Activated T-helper 1 cell treated with anti-CD3 and anti-CD28 coated beads, Interleukin-12 subunit alpha, Interleukin-12 subunit beta, Interleukin-2, Interleukin-4 antibody, amounts not matched to agents 30 ng/mL and 10 ng/mL and 1 ng/mL, durations not matched to agents 14 hours and 24 hours and 36 hours (primary cell): Measurements from ENCODE around the gene CD93. TPM values are rescaled to one million over a fixed set of nuclear protein-coding genes. Genes with fewer than 3 reads are reported as not detected.

ENCODE experiments used
- DNase-seq: peaks from one replicate; pipeline ENCODE4 v3.0.0; 2021; ENCODE audit warnings: low spot score
- H3K27ac Mint-ChIP-seq: one replicate; pipeline ENCODE4 v1.8.0; 2021; ENCODE audit warnings: mild to moderate bottlenecking, mixed read lengths
- H3K27me3 Mint-ChIP-seq: one replicate; pipeline ENCODE4 v1.8.0; 2022; ENCODE audit warnings: mild to moderate bottlenecking, moderate library complexity, mixed read lengths; ENCODE audit not compliant: insufficient read depth
- H3K36me3 Mint-ChIP-seq: one replicate; pipeline ENCODE4 v1.8.0; 2021; ENCODE audit warnings: low read depth, mixed read lengths
- H3K4me1 Mint-ChIP-seq: one replicate; pipeline ENCODE4 v1.8.0; 2021; ENCODE audit warnings: low read depth, mixed read lengths
- H3K4me3 Mint-ChIP-seq: one replicate; pipeline ENCODE4 v1.8.0; 2021; ENCODE audit warnings: mild to moderate bottlenecking, moderate library complexity, mixed read lengths
- H3K9me3 Mint-ChIP-seq: one replicate; pipeline ENCODE4 v1.8.0; 2021; ENCODE audit warnings: mixed read lengths
- intact Hi-C: fragments of 100-400 bp; cut with micrococcal nuclease; formaldehyde crosslinking; loops from one replicate; pipeline ENCODE4 v1.15.1; 2024
- total RNA-seq: library from RNA; stranded (reverse); gene quantifications from 2 replicates; pipeline ENCODE4 v1.2.3, GENCODE V29; 2022

The CD93 gene
- total RNA-seq, 1 donor from 2014 or later = 1.2 TPM

DNA sequence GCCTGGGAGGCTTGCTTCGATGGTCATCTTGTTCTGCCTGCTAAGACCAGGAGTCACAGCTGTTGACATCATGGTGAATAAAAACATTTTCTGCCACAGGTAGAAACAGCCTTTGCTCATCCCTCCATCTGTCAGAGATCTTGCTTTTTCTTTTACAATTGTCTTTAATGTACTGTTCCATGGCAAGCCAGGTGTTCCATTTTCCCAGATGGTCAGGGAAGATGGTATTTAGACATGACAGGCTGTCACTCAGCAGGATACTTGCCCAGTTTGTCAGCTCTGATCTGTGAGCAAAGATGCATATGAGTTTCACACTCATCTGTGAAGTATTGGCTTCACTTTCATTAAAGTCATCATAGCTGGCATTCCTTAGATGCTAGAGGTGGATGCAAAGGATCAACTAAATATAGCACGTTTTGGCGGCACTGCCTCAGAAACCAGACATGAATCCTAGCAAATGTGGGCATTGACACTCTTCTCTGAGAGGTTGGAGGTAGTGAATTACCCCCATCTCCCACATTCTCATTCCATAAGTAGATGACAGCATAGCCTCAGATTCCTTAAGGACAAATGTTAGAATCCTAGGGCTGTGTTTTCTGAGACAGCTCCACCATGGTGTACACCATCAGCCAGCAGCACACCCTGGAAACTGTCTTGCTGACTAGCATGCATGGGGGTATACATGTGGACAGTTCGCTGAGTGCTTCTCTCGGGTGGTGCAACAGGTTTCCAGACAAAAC is 46.8 kb downstream of the CD93 start:
- Mint-ChIP-seq H3K36me3 (no peaks in the 10 kb centered on the region), H3K27me3 (peaks cover 11% of the 10 kb centered on the region), H3K9me3 (no peaks in the 10 kb centered on the region), H3K27ac (no peak overlapping the region), H3K4me1 (no peaks in the 10 kb centered on the region), H3K4me3 (no peak overlapping the region)
- intact Hi-C loops = no loop called here
- DNase-seq = no peak

DNA sequence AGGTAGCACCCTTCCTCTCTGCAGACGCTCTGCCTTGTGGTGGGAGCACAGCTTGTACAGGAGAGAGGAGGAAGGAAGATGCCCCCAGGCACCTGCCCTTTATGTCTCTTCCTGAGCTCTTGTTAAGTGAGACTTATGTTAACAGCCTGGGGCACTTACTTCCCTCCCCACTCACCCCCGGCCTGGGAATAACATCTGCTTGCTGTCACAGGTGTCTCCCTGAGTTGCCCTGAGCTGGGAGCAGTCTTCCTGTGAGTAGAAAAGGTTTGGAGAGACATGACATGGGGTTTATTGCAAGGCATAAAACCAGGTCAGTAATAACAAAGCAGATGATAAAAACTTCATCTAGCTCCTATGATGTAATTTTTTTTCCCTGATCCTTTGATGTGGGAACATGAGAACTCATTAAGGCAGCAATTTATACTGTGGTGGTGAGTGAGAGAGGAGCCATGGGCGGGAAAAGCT is 49.1 kb downstream of the CD93 start:
- Mint-ChIP-seq H3K4me3 (no peak overlapping the region), H3K4me1 (no peaks in the 10 kb centered on the region), H3K9me3 (no peaks in the 10 kb centered on the region), H3K36me3 (no peaks in the 10 kb centered on the region), H3K27me3 (peaks cover 11% of the 10 kb centered on the region), H3K27ac (no peak overlapping the region)
- intact Hi-C loops = no loop called here
- DNase-seq = no peak

DNA sequence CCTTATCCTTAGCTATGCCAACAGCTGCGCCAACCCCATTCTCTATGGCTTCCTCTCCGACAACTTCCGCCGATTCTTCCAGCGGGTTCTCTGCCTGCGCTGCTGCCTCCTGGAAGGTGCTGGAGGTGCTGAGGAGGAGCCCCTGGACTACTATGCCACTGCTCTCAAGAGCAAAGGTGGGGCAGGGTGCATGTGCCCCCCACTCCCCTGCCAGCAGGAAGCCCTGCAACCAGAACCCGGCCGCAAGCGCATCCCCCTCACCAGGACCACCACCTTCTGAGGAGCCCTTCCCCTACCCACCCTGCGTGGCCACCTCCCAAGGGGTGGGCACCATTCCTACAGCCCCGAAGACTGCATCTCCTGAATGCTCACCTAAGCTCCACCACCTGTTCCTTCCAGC is 49.8 kb downstream of the CD93 start:
- H3K4me3 Mint-ChIP-seq = no peak overlapping the region
- no peak overlapping the region for H3K27ac Mint-ChIP-seq
- peaks cover 17% of the 10 kb centered on the region for H3K27me3 Mint-ChIP-seq
- H3K4me1 Mint-ChIP-seq = no peaks in the 10 kb centered on the region
- intact Hi-C loops = no loop called here
- no peaks in the 10 kb centered on the region for H3K9me3 Mint-ChIP-seq
- DNase-seq = no peak
- H3K36me3 Mint-ChIP-seq = no peaks in the 10 kb centered on the region

DNA sequence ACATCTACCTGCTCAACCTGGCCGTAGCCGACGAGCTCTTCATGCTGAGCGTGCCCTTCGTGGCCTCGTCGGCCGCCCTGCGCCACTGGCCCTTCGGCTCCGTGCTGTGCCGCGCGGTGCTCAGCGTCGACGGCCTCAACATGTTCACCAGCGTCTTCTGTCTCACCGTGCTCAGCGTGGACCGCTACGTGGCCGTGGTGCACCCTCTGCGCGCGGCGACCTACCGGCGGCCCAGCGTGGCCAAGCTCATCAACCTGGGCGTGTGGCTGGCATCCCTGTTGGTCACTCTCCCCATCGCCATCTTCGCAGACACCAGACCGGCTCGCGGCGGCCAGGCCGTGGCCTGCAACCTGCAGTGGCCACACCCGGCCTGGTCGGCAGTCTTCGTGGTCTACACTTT is 50.4 kb downstream of the CD93 start:
- DNase-seq = no peak
- peaks cover 17% of the 10 kb centered on the region for H3K27me3 Mint-ChIP-seq
- no peak overlapping the region for H3K27ac Mint-ChIP-seq
- H3K9me3 Mint-ChIP-seq = no peaks in the 10 kb centered on the region
- no peaks in the 10 kb centered on the region for H3K4me1 Mint-ChIP-seq
- H3K4me3 Mint-ChIP-seq = no peak overlapping the region
- H3K36me3 Mint-ChIP-seq = no peaks in the 10 kb centered on the region
- intact Hi-C loops = no loop called here

DNA sequence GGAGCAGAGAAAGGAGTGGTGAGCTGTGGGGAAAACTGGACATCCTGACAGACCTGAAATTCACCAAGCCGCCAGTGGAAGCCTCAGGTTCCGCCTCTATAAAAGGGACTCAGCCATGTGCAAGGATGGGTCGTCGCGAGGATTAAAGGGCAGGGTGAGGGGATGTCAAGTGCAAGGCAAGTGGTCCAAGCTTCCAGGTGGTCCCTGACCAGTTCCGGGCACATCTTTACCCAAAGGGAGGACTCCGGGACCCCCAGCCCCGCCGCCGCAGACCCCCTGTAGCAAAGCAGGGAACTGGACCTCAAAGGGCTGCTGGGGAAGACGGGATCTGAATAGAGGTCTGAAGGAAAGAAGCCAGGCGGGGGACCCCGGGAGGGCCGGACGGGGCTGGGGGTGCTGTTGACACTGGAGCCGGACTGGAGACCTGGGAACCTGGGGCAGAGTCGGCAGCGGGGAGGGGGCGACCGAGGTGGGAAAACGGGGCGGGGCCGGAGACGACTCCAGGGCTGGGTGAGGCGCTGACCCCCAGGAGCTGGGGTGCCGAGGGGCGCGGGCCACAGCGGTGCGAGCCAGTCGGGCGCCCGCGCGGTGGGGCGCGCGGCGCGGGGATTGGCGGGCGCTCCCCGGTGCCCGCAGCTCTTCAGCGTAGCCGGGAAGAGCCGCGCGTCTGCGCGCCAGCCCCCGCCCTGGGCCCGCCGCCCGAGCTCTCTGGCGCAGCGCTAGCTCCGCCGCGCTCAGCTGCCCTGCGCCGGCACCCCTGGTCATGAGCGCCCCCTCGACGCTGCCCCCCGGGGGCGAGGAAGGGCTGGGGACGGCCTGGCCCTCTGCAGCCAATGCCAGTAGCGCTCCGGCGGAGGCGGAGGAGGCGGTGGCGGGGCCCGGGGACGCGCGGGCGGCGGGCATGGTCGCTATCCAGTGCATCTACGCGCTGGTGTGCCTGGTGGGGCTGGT is 51.1 kb downstream of the CD93 start, which contains the start of gene SSTR4:
Gene SSTR4 (plus strand): TSS at position 592 of the 951 bp plus-strand sequence. CDS start 172 bp downstream, at position 764.
- H3K27me3 Mint-ChIP-seq = peaks cover 14% of the 10 kb centered on the region
- no peaks in the 10 kb centered on the region for H3K9me3 Mint-ChIP-seq
- no peaks in the 10 kb centered on the region for H3K36me3 Mint-ChIP-seq
- no peak for DNase-seq
- H3K4me1 Mint-ChIP-seq = no peaks in the 10 kb centered on the region
- intact Hi-C loops = no loop called here
- H3K4me3 Mint-ChIP-seq = no peak within 1 kb of the TSS
- no peak within 1 kb of the TSS for H3K27ac Mint-ChIP-seq

DNA sequence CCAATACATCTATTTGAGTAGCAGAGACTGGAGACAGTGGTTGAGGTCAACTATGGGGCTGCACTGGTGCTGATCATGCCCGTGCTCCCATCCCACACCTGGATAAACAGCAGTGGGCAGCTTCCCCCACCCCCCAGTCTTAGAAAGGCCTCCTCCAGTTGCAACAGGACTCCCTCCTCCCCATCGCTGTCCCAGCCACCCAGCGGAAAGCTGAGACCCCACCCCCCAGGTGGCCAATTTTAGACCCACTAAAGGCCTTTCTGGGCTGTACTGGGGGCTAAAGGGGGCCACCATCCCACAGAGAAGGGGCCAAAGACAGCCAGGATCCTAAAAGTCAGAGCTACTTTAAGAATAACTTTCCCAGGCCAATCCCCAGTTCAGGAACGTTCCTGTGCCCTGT is 52.2 kb downstream of the CD93 start:
- Mint-ChIP-seq H3K36me3 (no peaks in the 10 kb centered on the region), H3K27me3 (peaks cover 10% of the 10 kb centered on the region), H3K9me3 (no peaks in the 10 kb centered on the region), H3K4me3 (no peak overlapping the region), H3K27ac (no peak overlapping the region), H3K4me1 (no peaks in the 10 kb centered on the region)
- intact Hi-C loops = no loop called here
- DNase-seq = no peak

DNA sequence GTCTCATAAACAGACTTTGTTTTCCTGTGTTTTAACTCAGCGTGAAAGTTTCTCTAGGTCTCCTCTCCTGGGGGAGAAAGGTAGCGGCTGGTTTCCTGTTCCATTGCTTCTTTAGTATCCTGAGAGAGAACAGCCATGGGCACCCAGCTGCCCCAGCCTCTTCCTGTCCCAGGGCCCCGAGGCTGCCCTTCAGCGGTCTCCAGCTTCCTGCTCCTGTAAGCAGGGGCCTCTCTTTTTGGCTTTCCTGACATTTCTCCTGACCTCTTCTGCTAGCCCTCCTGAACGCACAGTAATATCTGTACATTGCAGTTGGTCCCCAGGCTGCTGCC is 53.4 kb downstream of the CD93 start:
- no peaks in the 10 kb centered on the region for H3K4me1 Mint-ChIP-seq
- DNase-seq = no peak
- H3K36me3 Mint-ChIP-seq = no peaks in the 10 kb centered on the region
- intact Hi-C loops = no loop called here
- H3K4me3 Mint-ChIP-seq = no peak overlapping the region
- H3K27ac Mint-ChIP-seq = no peak overlapping the region
- H3K9me3 Mint-ChIP-seq = no peaks in the 10 kb centered on the region
- peaks cover 10% of the 10 kb centered on the region for H3K27me3 Mint-ChIP-seq

DNA sequence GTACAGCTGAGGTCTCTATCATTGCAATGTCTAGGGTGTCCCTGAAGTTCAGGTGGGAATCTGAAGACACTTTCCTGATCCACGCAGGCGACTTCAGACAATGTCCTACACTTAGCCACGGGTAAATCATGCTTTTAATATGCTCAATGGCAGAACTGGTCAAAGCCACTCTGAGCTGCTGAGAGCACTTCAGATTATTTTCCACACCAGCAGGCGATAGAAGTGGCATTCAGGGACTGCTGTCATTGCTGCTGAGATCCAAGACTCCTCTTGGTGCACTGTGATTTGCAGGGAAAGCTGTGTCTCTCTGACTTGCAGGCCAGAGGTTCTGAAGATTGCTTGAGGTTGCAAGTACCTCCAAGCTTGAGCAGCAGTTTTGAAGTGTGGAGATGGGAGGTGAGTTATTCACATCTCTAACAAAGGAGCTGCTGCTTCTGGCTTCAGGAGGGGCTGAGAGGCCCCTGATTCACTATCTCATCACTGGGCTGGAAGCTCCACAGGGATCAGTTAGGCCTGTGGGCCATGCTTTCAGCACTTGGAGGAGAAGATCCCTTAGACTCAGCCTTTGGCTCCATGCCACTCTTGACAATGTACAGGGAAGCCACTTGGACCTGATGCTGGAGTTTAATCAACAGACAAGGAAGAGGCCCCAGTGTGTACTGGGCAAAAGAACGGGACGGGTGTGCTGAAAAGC is 53.9 kb downstream of the CD93 start:
- Mint-ChIP-seq H3K4me3 (no peak overlapping the region), H3K9me3 (no peaks in the 10 kb centered on the region), H3K36me3 (no peaks in the 10 kb centered on the region), H3K27ac (no peak overlapping the region), H3K27me3 (peaks cover 10% of the 10 kb centered on the region), H3K4me1 (no peaks in the 10 kb centered on the region)
- intact Hi-C loops = no loop called here
- DNase-seq = no peak

DNA sequence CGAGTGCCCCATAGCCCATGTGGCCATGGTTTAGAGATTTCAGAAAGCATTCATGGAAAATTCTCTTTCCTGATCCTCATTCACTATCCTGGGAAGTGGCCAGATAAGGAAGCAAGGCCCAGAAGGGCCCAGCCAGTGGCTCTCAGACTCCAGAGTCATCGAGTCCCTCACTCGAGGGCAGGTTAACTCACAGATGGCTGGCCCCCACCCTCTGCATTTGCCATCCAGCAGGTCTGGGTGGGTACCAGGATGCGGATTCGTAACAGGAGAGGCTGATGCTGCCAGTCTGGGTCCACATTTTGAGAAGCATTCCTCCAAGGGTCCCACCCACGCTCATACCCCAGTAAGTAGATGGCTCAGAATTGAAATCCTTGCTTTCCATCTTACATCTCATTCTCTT is 54.8 kb downstream of the CD93 start:
- Mint-ChIP-seq H3K27me3 (peaks cover 10% of the 10 kb centered on the region), H3K4me1 (no peaks in the 10 kb centered on the region), H3K36me3 (no peaks in the 10 kb centered on the region), H3K9me3 (no peaks in the 10 kb centered on the region), H3K4me3 (no peak overlapping the region), H3K27ac (no peak overlapping the region)
- no peak for DNase-seq
- intact Hi-C loops = no loop called here

Other genes starting within 250 kb of the CD93 start
- not detected in 2 replicates for gene SSTR4, start 51.0 kb downstream of the CD93 start, total RNA-seq
- gene THBD, start 36.7 kb downstream of the CD93 start, total RNA-seq = not detected in 2 replicates